ENCODE measurements around the gene DISC1. TPM values are rescaled to one million over a fixed set of nuclear protein-coding genes. Genes with fewer than 3 reads are reported as not detected.

DISC1 gene
- polyA plus RNA-seq, 1 donor from 2014 or later: 0.84 TPM

DNA sequence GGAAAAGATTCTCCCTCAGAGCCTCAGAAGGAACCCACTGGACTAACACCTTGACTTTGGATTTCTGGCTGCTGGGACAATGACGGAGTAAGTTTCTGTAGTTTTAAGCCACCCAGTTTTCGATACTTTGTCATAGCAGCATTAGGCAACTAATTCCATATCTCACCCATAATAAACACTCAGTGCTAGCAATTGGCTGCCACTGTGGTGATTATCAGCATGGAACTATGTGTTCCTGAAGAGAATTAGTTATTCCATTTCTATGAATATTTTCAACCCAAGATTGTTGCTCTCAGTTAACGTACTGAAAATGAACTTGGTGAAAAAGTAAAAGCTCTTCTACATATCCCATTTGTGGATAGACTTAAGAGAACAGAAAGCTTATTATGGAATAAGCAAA is 299.3 kb downstream of the DISC1 start:
- no peaks in the 10 kb centered on the region for H3K27me3 ChIP-seq (ENCODE audit: insufficient read depth, low read depth, low read length)
- no peak overlapping the region for H3K4me2 ChIP-seq (ENCODE audit: low read length)
- no peak overlapping the region for H3K27ac ChIP-seq (ENCODE audit: low read length)

DNA sequence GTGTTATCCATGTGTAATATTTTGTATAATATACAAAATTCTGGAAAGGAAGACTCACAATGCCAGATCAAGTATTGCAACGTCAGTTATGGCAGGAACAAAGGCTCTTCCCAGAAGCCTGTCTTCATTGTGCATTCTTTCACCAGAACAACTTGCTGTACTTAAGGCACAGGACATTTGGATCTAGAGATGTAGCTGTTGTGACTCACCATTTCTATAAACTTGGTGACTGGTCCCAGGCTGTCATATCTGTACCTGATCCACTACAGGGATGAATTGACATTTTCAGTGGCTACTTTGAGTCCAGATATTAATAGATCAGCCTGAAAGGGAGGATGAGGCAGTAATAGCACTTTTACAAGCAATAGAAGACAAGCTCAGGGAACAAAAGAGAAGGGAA is 299.8 kb downstream of the DISC1 start:
- Histone ChIP-seq H3F3A (ENCODE audit: insufficient read depth, low read length, poor library complexity, severe bottlenecking) (peaks cover 6% of the 10 kb centered on the region), H3K79me2 (replicated peaks; ENCODE audit: insufficient read depth, low read length) (no peaks in the 10 kb centered on the region), H3K4me3 (ENCODE audit: low read length) (no peak overlapping the region), H3K27me3 (ENCODE audit: insufficient read depth, low read depth, low read length) (no peaks in the 10 kb centered on the region), H3K9ac (ENCODE audit: low read length) (no peak overlapping the region), H3K27ac (ENCODE audit: low read length) (no peak overlapping the region), H3K9me3 (ENCODE audit: low read length) (no peaks in the 10 kb centered on the region), H3K9me2 (ENCODE audit: insufficient read depth, low read length) (no peaks in the 10 kb centered on the region), H3K4me2 (ENCODE audit: low read length) (no peak overlapping the region), H4K20me1 (ENCODE audit: insufficient read depth) (no peaks in the 10 kb centered on the region), H2AFZ (ENCODE audit: low read depth, low read length) (no peak overlapping the region), H3K36me3 (ENCODE audit: insufficient read depth, low read length) (no peaks in the 10 kb centered on the region)
- no peak for TF ChIP-seq SMC3 (conservative IDR thresholded peaks at IDR 0.05; ENCODE audit: poor library complexity)
- TF ChIP-seq, protein P1, sequence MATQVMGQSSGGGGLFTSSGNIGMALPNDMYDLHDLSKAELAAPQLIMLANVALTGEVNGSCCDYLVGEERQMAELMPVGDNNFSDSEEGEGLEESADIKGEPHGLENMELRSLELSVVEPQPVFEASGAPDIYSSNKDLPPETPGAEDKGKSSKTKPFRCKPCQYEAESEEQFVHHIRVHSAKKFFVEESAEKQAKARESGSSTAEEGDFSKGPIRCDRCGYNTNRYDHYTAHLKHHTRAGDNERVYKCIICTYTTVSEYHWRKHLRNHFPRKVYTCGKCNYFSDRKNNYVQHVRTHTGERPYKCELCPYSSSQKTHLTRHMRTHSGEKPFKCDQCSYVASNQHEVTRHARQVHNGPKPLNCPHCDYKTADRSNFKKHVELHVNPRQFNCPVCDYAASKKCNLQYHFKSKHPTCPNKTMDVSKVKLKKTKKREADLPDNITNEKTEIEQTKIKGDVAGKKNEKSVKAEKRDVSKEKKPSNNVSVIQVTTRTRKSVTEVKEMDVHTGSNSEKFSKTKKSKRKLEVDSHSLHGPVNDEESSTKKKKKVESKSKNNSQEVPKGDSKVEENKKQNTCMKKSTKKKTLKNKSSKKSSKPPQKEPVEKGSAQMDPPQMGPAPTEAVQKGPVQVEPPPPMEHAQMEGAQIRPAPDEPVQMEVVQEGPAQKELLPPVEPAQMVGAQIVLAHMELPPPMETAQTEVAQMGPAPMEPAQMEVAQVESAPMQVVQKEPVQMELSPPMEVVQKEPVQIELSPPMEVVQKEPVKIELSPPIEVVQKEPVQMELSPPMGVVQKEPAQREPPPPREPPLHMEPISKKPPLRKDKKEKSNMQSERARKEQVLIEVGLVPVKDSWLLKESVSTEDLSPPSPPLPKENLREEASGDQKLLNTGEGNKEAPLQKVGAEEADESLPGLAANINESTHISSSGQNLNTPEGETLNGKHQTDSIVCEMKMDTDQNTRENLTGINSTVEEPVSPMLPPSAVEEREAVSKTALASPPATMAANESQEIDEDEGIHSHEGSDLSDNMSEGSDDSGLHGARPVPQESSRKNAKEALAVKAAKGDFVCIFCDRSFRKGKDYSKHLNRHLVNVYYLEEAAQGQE (IDR thresholded peaks at IDR 0.05; ENCODE audit: borderline replicate concordance): no peak
- no peak for TF ChIP-seq TAF1 (IDR thresholded peaks at IDR 0.05; ENCODE audit: low read depth)
- TF ChIP-seq EZH2 (IDR thresholded peaks at IDR 0.05; ENCODE audit: borderline replicate concordance, insufficient read depth, low read length, poor library complexity, severe bottlenecking): no peak
- TF ChIP-seq POLR2AphosphoS5 (IDR thresholded peaks at IDR 0.05): no peak
- TF ChIP-seq MXI1 (conservative IDR thresholded peaks at IDR 0.05; ENCODE audit: poor library complexity, severe bottlenecking): no peak
- TF ChIP-seq EP300 (conservative IDR thresholded peaks at IDR 0.05; ENCODE audit: poor library complexity, severe bottlenecking): no peak
- no peak for TF ChIP-seq CTCF (IDR thresholded peaks at IDR 0.05; ENCODE audit: poor library complexity, severe bottlenecking)

More for the DNA sequence above, 299.3 kb downstream of the DISC1 start:
- Histone ChIP-seq H3F3A (ENCODE audit: insufficient read depth, low read length, poor library complexity, severe bottlenecking) (peaks cover 6% of the 10 kb centered on the region), H2AFZ (ENCODE audit: low read depth, low read length) (no peak overlapping the region), H4K20me1 (ENCODE audit: insufficient read depth) (no peaks in the 10 kb centered on the region), H3K4me3 (ENCODE audit: low read length) (no peak overlapping the region), H3K9ac (ENCODE audit: low read length) (no peak overlapping the region), H3K79me2 (replicated peaks; ENCODE audit: insufficient read depth, low read length) (no peaks in the 10 kb centered on the region), H3K9me3 (ENCODE audit: low read length) (no peaks in the 10 kb centered on the region), H3K36me3 (ENCODE audit: insufficient read depth, low read length) (no peaks in the 10 kb centered on the region), H3K9me2 (ENCODE audit: insufficient read depth, low read length) (no peaks in the 10 kb centered on the region)
- no peak for TF ChIP-seq MXI1 (conservative IDR thresholded peaks at IDR 0.05; ENCODE audit: poor library complexity, severe bottlenecking)

- Histone ChIP-seq H3K4me2 (ENCODE audit: low read length) (no peak overlapping the region), H3K27me3 (ENCODE audit: insufficient read depth, low read depth, low read length) (no peaks in the 10 kb centered on the region), H3K9me3 (ENCODE audit: low read length) (no peaks in the 10 kb centered on the region), H3K9me2 (ENCODE audit: insufficient read depth, low read length) (no peaks in the 10 kb centered on the region), H3K79me2 (replicated peaks; ENCODE audit: insufficient read depth, low read length) (no peaks in the 10 kb centered on the region), H3K27ac (ENCODE audit: low read length) (no peak overlapping the region), H2AFZ (ENCODE audit: low read depth, low read length) (no peak overlapping the region), H3K9ac (ENCODE audit: low read length) (no peak overlapping the region), H3K4me3 (ENCODE audit: low read length) (no peak overlapping the region), H4K20me1 (ENCODE audit: insufficient read depth) (no peaks in the 10 kb centered on the region), H3K36me3 (ENCODE audit: insufficient read depth, low read length) (no peaks in the 10 kb centered on the region), H3F3A (ENCODE audit: insufficient read depth, low read length, poor library complexity, severe bottlenecking) (peaks cover 6% of the 10 kb centered on the region)
- TF ChIP-seq, protein P1 (IDR thresholded peaks at IDR 0.05; ENCODE audit: borderline replicate concordance): no peak
- TF ChIP-seq EZH2 (IDR thresholded peaks at IDR 0.05; ENCODE audit: borderline replicate concordance, insufficient read depth, low read length, poor library complexity, severe bottlenecking): no peak
- TF ChIP-seq SMC3 (conservative IDR thresholded peaks at IDR 0.05; ENCODE audit: poor library complexity): no peak
- TF ChIP-seq POLR2AphosphoS5 (IDR thresholded peaks at IDR 0.05): no peak
- no peak for TF ChIP-seq TAF1 (IDR thresholded peaks at IDR 0.05; ENCODE audit: low read depth)
- no peak for TF ChIP-seq EP300 (conservative IDR thresholded peaks at IDR 0.05; ENCODE audit: poor library complexity, severe bottlenecking)
- no peak for TF ChIP-seq RAD21 (conservative IDR thresholded peaks at IDR 0.05)
- no peak for TF ChIP-seq CTCF (IDR thresholded peaks at IDR 0.05; ENCODE audit: poor library complexity, severe bottlenecking)
- TF ChIP-seq MXI1 (conservative IDR thresholded peaks at IDR 0.05; ENCODE audit: poor library complexity, severe bottlenecking): no peak
These were observed 300.3 kb downstream of the DISC1 start for GRCh38 chr1:231926933-231927332.

All from neural cell (in vitro differentiated cells).